Loucy (cell line): ENCODE data around the gene NUDT13.

Experiments
- H2AFZ ChIP-seq: fragments of 200-600 bp; sonication (generic); 2 replicates; pipeline ENCODE4 v1.6.0; 2016; ENCODE audit warnings: antibody characterized with exemption, mild to moderate bottlenecking, low read length, moderate library complexity
- H3F3A ChIP-seq: fragments of 200-600 bp; 2 replicates; pipeline ENCODE4 v1.6.0; 2016; ENCODE audit warnings: antibody characterized with exemption, low read depth, mild to moderate bottlenecking
- H3K27me3 ChIP-seq: fragments of 200-600 bp; sonication (generic); 2 replicates; pipeline ENCODE4 v1.6.1; 2014; ENCODE audit warnings: low read length, mild to moderate bottlenecking; ENCODE audit not compliant: insufficient read depth, poor library complexity, severe bottlenecking
- H3K36me3 ChIP-seq: fragments of 200-600 bp; sonication (generic); 2 replicates; pipeline ENCODE4 v1.6.1; 2016; ENCODE audit warnings: low read length; ENCODE audit not compliant: insufficient read depth
- H3K4me1 ChIP-seq: fragments of 200-600 bp; sonication (generic); 2 replicates; pipeline ENCODE4 v1.5.1; 2014; ENCODE audit warnings: low read length, mild to moderate bottlenecking; ENCODE audit not compliant: insufficient read depth, poor library complexity, severe bottlenecking
- H3K4me2 ChIP-seq: fragments of 200-600 bp; sonication (generic); 2 replicates; pipeline ENCODE4 v1.6.0; 2014; ENCODE audit warnings: antibody characterized with exemption, low read length, low read depth, mild to moderate bottlenecking; ENCODE audit not compliant: poor library complexity, severe bottlenecking
- H3K4me3 ChIP-seq: fragments of 200-600 bp; sonication (generic); 2 replicates; pipeline ENCODE4 v1.5.1; 2014; ENCODE audit warnings: low read length, mild to moderate bottlenecking, mixed read lengths; ENCODE audit not compliant: poor library complexity, severe bottlenecking
- H3K79me2 ChIP-seq: fragments of 200-600 bp; sonication (generic); 2 replicates; pipeline ENCODE4 v1.6.1; 2014; ENCODE audit warnings: low read length; ENCODE audit not compliant: insufficient read depth
- H3K9ac ChIP-seq: fragments of 200-600 bp; sonication (generic); 2 replicates; pipeline ENCODE4 v1.6.0; 2014; ENCODE audit warnings: mild to moderate bottlenecking, low read depth, low read length, moderate library complexity; ENCODE audit not compliant: poor library complexity, severe bottlenecking
- H3K9me2 ChIP-seq: fragments of 200-600 bp; sonication (generic); replicated peaks from 2 replicates; pipeline ENCODE4 v1.6.1; 2016; ENCODE audit warnings: low read depth, low read length, mixed read lengths
- H3K9me3 ChIP-seq: fragments of 200-600 bp; sonication (generic); 2 replicates; pipeline ENCODE4 v1.6.1; 2014; ENCODE audit warnings: mild to moderate bottlenecking, antibody characterized with exemption, low read length, low read depth; ENCODE audit not compliant: insufficient read depth
- H4K20me1 ChIP-seq: fragments of 200-600 bp; sonication (generic); 2 replicates; pipeline ENCODE4 v1.6.0; 2014; ENCODE audit warnings: antibody characterized with exemption, low read length, mild to moderate bottlenecking; ENCODE audit not compliant: insufficient read depth, poor library complexity, severe bottlenecking
- CTCF ChIP-seq: fragments of 200-600 bp; sonication (generic); conservative IDR thresholded peaks from 2 replicates; pipeline ENCODE4 v1.5.1; 2014; ENCODE audit warnings: mild to moderate bottlenecking, antibody characterized with exemption, low read length
- EZH2phosphoT487 ChIP-seq: fragments of 200-600 bp; IDR thresholded peaks from 2 replicates; pipeline ENCODE4 v1.6.1; 2018; ENCODE audit warnings: antibody characterized with exemption, mild to moderate bottlenecking, moderate library complexity, borderline replicate concordance

NUDT13 gene

GRCh38 chr10:73092830-73093229, 17.4 kb upstream of the NUDT13 start:
- Histone ChIP-seq H3F3A (peaks cover 7% of the 10 kb centered on the region; the same call in 1 of the 2 replicates), H2AFZ (no peak overlapping the region), H3K4me3 (peak overlapping the region; percentile 34), H3K27me3 (no peaks in the 10 kb centered on the region), H3K4me1 (peaks cover 34% of the 10 kb centered on the region), H3K9me3 (no peaks in the 10 kb centered on the region), H4K20me1 (peaks cover 39% of the 10 kb centered on the region), H3K9ac (no peak overlapping the region), H3K79me2 (peaks cover 81% of the 10 kb centered on the region), H3K36me3 (no peaks in the 10 kb centered on the region), H3K4me2 (peak overlapping the region; percentile 61), H3K9me2 (no peaks in the 10 kb centered on the region)
- no peak for TF ChIP-seq EZH2phosphoT487
- TF ChIP-seq CTCF = no peak

GRCh38 chr10:73093922-73094850, 16.1 kb upstream of the NUDT13 start:
- H3F3A ChIP-seq = peaks cover 11% of the 10 kb centered on the region; the same call in 1 of the 2 replicates
- no peaks in the 10 kb centered on the region for H3K36me3 ChIP-seq
- peak overlapping the region; percentile 91 for H3K9ac ChIP-seq
- H3K4me2 ChIP-seq = peak overlapping the region; percentile 95
- H3K4me1 ChIP-seq = peaks cover 34% of the 10 kb centered on the region
- TF ChIP-seq EZH2phosphoT487 (no peak), CTCF (no peak)
- no peaks in the 10 kb centered on the region for H3K27me3 ChIP-seq
- peak overlapping the region; percentile 84 for H3K4me3 ChIP-seq
- no peaks in the 10 kb centered on the region for H3K9me2 ChIP-seq
- H2AFZ ChIP-seq = no peak overlapping the region
- no peaks in the 10 kb centered on the region for H3K9me3 ChIP-seq
- H4K20me1 ChIP-seq = peaks cover 37% of the 10 kb centered on the region
- H3K79me2 ChIP-seq = peaks cover 67% of the 10 kb centered on the region

GRCh38 chr10:73094986-73095480, 15.2 kb upstream of the NUDT13 start:
- H3K9ac ChIP-seq = peak overlapping the region; percentile 91
- H3K9me2 ChIP-seq = no peaks in the 10 kb centered on the region
- peak overlapping the region; percentile 95 for H3K4me2 ChIP-seq
- H2AFZ ChIP-seq = no peak overlapping the region
- no peaks in the 10 kb centered on the region for H3K36me3 ChIP-seq
- TF ChIP-seq EZH2phosphoT487 (no peak), CTCF (no peak)
- H3K4me1 ChIP-seq = peaks cover 34% of the 10 kb centered on the region
- no peaks in the 10 kb centered on the region for H3K27me3 ChIP-seq
- H3K79me2 ChIP-seq = peaks cover 59% of the 10 kb centered on the region
- H3F3A ChIP-seq = peaks cover 12% of the 10 kb centered on the region; the same call in 1 of the 2 replicates
- peak overlapping the region; percentile 84 for H3K4me3 ChIP-seq
- H3K9me3 ChIP-seq = no peaks in the 10 kb centered on the region
- peaks cover 33% of the 10 kb centered on the region for H4K20me1 ChIP-seq
